GM19324 (cell line): Measurements from ENCODE around the gene MTPN.

Experiments used
- ATAC-seq: cut with Tn5 transposase; IDR thresholded peaks from one replicate; pipeline ENCODE4 v1.9.1; 2021; ENCODE audit warnings: mild to moderate bottlenecking, moderate library complexity; ENCODE audit not compliant: unreplicated experiment, low FRiP score

MTPN gene

DNA sequence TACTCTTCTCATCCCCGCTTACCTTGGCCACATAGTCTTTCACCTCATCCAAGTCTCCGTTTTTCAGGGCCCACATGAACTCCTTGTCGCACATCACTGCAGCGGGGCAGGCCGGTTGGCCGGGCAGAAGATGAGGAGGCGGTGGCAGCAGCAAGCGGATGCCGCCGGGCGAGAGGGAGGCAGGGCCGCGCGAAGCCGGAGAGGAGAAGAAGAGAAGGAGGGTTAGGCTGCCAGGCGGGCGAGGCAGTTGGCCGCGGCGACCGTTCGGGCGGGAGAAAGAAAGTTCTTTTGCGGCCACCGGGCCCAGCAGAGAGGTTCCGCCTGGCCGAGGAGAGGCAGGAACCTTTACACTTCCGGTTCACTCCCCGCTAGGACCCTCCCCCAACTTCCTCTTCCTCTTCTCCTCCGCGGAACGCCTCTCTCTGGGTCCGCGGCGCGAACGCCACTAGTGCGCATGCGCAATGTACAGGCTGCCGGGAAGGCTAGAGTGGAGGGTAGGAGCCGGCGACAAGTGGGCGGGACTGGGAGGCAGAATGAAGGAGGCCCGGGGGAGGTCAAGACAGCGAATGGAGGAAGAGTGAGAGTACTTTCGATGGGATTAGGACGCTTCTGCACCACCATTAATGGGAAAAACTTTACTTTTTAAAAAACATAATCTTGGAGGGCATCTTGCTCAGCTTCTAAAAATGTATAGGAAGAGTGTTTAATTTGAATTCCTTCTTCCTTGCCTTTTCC is at the start of gene MTPN:
MTPN (minus strand) TSS at position 353 of the 735 bp plus-strand sequence; CDS start at position 94, 259 bp downstream.
- ATAC-seq, result peak; percentile 73

- no peak for ATAC-seq
Observed at GRCh38 chr7:136026209-136026608, 49.0 kb upstream of the MTPN start.

DNA sequence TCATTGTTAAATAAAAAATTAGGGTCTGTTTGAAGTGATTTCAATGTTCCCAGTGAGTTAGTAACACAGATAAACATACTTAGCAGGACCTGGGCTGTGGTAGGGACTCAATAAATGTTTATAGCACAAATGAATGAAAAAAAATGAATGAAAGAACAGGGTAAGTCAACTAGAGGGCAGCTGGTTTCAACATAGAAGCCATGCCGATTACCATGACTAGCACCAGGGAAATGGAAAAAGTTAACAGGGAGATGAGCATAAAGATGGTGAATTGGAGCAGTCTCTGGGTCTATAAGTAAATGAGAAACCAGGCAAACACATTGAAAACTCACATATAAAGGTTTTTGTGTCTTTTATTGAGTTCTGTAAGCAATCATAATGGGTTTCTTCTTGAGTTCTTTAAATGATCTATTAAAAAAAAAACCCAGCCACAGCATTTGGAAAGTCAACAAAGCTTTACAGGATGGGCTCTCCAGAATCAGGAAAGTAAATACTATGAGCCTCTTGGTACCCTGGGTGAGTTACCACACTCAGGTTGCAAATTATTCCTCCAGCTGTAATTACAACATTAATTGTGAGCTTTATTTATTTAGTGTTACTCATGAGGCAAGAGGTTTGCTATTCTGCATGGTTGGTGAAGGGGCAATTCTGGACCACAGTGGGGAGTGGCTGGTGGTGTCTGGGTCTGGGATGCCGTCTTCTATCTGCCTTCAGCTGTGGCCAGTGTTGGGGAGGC is 46.1 kb upstream of the MTPN start:
- no peak for ATAC-seq

- no peak for ATAC-seq
Observed at GRCh38 chr7:136020556-136020955, 43.4 kb upstream of the MTPN start.

DNA sequence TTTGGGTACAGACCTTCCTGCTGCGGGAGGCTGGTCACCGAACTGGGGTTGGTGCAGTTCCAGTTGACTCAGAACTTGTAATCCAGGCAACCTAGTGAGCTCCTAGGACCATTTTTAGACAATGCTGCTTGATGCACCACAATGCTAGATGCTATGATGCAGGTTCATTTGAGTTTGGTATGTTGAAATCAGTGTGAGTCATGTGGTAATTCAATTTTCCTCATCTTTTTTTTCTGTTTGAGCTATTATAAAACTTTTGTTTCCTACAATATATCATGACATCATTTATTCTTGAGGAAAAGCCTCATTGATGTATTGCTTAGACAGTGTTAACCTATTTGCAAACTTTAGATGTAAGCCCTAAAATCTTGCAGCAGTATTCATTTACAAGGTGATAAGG is 40.9 kb upstream of the MTPN start:
- ATAC-seq, result no peak

- no peak for ATAC-seq
Observed at GRCh38 chr7:136016649-136017395, 39.7 kb upstream of the MTPN start.

GRCh38 chr7:136015638-136016037 is 38.5 kb upstream of the MTPN start:
- no peak for ATAC-seq

- no peak for ATAC-seq
Observed at GRCh38 chr7:136014659-136015058, 37.5 kb upstream of the MTPN start.

GRCh38 chr7:136012238-136012637 is 35.1 kb upstream of the MTPN start:
- ATAC-seq, result no peak

- ATAC-seq, result no peak
Observed at GRCh38 chr7:136009488-136010079, 32.4 kb upstream of the MTPN start.

- ATAC-seq, result no peak
Observed at GRCh38 chr7:136006208-136006607, 29.0 kb upstream of the MTPN start.

DNA sequence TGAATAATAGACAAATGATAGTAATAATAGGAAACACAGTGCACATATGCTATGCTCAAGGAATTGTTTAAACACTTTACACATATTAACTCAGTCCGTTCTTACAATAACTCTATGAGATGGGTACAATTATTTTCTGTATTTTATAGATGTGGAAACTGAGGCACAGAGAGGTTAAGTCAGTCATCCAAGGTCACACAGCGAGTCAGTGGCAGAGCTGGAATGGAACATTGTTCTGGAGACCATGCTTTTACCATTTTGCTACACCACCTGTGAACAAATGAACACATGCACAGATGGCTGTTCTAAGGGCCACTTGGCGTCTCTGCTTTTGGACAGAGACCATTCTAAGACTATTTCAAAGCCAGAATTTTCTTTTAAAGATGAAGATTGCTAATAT is 26.9 kb upstream of the MTPN start:
- no peak for ATAC-seq

- ATAC-seq, result no peak
Observed at GRCh38 chr7:136002802-136003201, 25.6 kb upstream of the MTPN start.

DNA sequence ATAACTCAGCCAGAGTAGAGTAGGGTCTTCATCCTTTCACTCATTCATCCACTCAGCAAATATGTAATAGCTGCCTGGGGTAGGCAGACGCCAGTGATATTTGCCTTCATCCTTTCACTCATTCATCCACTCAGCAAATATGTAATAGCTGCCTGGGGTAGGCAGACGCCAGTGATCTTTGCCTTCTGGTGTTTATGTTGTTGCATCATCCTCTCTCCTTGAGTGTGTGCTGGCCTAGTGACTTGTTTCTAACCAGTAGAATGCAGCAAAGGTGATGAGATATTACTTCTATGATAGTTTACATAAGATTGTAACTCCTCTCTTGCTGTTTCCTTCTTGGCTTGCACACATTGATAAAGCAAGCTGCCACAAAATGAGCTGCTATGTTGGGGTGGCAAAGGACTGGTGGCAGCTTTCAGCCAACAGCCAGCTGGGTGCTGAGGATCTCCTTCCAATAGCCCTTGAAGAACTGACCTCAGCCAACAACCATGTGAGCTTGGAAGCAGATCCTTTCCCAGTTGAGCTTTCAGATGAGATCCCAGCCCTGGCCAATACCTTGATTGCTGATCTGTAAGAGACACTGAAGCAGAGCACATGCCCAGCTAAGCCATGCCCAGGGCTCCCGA is 23.2 kb upstream of the MTPN start:
- no peak for ATAC-seq

GRCh38 chr7:135998081-135998480 is 20.9 kb upstream of the MTPN start:
- no peak for ATAC-seq

- no peak for ATAC-seq
Observed at GRCh38 chr7:135995748-135996147, 18.6 kb upstream of the MTPN start.

- ATAC-seq, result no peak
Observed at GRCh38 chr7:135994466-135995205, 17.5 kb upstream of the MTPN start.

GRCh38 chr7:135993950-135994349 is 16.8 kb upstream of the MTPN start:
- peak; percentile 70 for ATAC-seq

DNA sequence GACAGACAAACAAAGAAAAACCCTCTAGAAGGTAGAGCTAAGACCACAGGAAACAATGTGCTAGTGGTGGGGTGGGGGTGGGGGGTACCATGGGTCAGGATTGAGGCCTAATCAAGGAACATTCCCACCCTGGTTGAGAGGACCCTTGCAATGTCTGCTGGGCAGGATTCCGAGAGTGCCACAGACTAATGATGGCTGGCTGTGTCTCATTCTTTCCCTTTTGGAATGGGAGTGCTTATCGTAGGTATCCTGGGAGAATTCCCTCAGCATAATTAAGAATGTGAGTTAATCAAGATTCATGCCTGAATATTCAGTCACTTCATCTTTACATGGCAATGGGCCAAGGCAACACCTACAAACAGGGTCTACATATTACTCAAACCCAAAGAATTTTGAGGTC is 14.7 kb upstream of the MTPN start:
- no peak for ATAC-seq

GRCh38 chr7:135991322-135991721 is 14.2 kb upstream of the MTPN start:
- ATAC-seq, result no peak
